Smooth muscle cell of the brain vasculature (primary cell): Measurements from ENCODE around the gene RHOG.
"Not testable (repeated sequence)": the region's sequence is repeated elsewhere in the genome, so short reads cannot be mapped to it uniquely, and the experiment has no call there.

Source experiments
- DNase-seq: peaks from one replicate; pipeline ENCODE4 v3.0.0-alpha.2; 2012; ENCODE audit warnings: low read depth, low spot score

The RHOG gene

DNA sequence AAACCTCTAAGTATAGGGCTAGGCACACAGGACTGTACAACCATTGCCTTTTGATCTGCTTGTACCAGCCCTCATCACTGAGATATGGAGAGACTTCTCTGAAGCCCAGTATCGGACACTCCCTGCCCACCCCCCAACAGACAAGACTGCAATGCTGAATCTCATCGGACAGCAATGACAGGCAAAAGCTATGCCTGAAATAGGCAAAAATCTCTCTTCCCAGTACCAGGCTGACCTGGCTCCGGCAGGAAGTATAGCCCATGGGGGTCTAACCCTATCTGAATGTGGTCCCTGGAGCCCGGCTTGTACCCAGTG is 6.5 kb downstream of the RHOG start:
- DNase-seq: no peak

DNA sequence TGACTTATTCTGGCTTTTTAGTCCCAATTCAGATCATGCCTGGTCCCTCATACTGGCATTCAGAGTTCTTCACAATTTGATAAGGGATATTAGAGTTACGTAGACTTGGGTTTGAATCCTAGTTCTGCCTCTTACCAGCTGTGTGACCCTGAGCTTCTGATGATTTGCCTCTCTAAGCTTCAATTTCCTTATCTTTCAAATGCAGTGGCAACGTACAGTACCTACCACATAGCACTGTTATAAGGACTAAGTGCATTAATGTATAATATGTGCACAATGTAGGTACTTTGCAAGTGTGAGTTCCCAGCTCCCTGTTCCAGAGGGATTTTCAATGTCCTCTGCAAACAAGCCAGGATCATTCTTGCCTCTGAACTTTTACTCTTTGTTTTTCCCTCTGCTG is 7.3 kb downstream of the RHOG start:
- DNase-seq: no peak

DNA sequence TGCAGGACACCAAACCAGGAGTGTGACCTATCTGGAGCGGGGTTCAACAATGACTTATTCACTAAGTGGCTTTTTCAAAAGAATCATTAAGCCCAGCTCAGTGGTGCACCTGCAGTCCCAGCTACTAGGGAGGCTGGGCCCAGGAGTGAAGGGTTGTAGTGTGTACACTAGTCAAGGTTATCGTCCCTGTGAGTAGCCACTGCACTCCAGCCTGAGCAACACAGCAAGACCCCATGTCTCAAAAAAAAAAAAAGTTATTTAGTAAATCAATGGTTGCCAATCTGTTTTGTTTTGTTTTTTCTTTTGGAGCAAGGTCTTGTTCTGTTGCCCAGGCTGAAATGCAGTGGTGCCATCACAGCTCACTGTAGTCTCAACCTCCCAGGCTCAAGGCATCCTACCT is 7.9 kb downstream of the RHOG start:
- no peak for DNase-seq

DNA sequence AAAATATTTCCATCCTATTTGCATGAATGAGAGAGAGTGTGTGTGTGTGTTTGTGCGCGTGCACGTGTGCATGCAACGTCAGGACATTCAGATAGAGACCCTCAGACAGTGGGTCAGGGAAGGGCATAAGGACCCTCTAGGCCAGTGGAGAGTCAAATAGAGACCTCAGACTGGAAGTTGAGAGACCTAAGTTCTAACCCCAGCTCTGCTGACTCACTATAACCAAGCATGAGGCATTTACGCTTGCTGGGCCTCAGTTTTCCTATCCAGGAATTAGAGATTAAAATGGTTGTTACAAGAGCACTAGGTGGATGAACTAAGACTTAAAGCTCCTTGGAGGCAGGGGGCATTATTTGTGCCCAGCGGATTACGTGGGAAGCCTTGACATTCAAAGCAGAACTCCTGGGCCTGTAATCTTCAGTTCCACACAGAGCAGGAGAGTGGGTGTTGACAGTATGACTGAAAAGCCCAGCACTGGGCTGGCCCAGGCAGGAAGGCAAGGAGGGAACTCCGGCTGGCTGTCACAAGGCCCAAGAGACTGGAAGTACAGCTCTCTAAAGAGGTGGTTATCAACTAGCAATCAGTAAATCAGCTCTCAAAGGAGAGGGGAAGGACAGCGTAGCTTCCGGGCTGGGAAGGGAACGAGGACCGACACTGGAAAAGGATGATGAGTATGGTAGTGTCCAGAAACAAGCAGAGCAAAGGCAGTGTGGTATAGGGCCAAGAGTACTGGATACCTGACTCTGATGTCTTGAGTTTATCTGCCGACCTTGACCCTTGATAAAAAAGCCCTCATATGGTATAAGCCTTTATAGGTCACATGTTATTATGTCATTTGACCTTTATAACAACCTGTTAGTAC is 9.2 kb downstream of the RHOG start:
- no peak for DNase-seq

DNA sequence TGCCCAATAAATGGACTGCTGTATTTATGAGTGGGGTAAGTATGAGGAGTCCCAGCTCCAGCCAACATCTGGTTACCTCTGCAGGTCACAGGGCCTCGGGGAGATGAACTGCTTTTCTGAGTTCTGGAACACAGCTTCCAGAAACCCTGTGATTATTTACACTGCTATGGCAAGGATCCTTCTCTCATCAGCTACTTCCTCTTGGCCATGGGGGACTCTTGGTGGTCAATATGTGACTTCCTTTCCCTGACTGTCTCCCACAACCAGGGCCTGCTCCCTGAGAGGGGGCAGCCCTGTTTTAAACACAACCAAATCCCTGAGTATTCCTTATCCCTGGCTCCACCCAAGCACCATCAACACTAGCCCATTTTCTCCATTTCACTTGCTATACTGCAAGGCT is 10.0 kb downstream of the RHOG start:
- no peak for DNase-seq

DNA sequence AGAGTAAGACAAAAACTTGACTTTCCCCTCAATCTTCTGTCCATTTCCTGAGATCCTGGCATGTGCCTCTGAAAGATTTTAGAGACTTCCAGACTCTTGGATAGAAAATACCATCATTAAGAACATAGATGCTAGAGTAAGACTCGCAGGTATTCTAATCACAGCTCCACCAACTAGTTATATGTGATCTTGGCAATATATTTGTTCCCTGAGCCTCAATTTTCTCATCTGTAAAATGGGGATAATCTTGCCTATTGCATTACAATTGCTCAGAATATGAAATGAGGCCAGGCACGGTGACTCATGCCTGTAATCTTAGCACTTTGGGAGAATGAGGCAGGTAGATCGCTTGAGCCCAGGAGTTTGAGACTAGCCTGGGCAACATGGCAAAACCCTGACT is 10.7 kb downstream of the RHOG start:
- DNase-seq: no peak

DNA sequence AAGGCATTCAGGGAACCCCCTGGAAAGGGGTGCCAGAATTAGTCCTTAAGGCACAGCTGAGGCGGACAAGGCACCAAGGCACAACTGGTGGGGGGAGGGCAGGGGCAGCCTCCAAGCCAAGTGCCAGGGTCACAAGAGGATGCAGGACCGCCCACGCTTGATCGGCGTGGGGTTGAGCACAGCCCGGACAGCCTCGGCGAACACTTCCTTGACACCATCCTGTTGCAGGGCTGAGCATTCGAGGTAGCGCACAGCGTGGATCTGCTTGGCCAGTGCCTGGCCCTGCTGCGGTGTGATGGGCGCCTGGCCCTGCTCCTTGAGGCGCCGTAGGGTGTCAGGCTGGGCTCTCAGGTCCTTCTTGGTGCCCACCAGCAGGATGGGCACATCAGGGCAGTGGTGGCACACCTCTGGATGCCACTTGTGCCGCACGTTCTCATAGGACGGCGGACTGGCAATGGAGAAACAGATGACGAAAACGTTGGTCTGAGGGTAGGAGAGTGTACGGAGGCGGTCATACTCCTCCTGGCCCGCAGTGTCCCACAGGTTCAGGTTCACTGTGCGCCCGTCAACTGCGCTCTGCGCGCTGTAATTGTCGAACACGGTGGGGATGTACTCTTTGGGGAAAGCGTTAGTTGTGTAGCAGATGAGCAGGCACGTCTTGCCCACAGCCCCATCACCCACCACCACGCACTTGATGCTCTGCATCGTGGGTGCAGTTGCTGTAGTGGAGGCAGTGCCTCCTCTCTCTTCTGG is 13.1 kb downstream of the RHOG start:
- DNase-seq: no peak

DNA sequence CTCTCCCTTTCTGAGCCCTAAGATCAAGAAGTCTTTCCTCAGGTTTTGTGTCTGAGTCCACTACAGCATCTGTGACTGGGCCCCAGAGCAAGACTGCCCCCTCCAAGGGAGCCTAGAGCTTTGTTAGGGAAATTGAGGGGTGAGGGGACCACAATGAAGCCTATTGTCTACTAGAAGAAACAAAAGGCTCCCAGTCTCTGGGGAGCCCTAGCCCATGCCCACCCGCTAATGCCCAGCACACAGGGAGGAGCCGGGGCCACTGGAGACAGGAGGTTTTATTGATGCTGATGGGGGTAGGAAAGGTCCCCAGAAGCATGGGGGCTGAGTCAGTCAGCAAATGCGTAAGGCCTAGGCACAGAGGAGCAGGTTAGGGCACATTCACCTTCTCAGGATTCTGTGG is 14.0 kb downstream of the RHOG start:
- DNase-seq: no peak

DNA sequence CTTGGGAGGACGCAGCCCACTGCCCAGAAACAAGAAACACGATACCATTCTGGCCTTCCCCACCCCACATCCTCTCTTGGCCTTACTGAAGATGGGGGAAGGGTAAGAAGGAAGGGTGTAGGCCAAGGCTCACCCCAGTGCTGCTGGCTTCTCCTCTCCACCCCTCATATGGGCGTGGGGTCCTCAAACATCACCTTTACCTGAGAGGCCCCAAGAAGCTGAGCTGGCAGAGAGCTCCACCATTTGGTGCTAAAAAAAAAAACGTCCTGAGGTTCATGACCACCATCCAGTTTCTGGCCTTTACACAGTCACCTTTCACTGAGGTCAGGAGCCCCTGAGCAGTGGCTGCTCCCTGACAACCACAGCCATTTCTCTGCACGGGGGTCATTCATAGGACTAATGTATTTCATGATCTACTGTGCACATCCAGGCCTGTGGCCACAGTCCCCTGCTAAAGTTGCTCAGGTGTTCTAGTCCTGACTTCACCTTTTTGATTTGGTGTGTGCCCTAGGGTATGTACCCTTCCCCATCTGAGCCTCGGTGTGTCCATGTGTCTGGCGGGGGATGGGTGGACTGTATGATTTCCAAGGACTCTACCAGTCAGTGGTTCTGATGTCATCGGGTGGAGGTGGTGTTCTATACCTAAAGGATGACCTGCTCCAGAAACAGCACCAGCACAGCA is 15.1 kb downstream of the RHOG start:
- DNase-seq: no peak

DNA sequence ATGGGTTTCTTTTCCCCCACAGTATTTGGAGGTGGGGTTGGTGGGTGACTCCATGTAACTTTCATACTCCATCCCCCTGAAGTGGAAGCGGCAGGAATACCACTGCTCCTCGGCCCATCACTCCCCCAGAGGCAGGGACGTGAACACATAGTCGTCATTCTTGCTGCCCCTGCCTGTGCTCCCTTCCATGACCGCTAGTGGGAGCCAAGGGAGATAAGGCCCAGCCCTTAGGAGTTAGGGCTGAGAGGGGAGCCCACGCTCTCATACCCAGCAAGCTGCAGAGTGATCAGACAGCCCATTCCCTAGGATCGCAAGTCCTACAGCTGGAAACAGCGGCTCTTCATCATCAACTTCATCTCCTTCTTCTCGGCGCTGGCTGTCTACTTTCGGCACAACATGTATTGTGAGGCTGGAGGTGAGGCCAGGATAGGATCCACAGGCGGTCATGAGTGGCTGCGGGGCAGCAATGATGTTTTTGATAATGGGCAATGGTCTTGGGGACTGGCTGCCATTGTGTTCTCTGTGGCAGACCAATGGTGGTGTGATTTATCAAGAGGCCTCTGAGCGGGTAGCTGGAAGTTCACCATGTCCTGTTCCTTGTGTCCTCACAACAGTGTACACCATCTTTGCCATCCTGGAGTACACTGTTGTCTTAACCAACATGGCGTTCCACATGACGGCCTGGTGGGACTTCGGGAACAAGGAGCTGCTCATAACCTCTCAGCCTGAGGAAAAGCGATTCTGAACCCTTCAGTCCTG is 15.9 kb downstream of the RHOG start:
- DNase-seq: no peak

DNA sequence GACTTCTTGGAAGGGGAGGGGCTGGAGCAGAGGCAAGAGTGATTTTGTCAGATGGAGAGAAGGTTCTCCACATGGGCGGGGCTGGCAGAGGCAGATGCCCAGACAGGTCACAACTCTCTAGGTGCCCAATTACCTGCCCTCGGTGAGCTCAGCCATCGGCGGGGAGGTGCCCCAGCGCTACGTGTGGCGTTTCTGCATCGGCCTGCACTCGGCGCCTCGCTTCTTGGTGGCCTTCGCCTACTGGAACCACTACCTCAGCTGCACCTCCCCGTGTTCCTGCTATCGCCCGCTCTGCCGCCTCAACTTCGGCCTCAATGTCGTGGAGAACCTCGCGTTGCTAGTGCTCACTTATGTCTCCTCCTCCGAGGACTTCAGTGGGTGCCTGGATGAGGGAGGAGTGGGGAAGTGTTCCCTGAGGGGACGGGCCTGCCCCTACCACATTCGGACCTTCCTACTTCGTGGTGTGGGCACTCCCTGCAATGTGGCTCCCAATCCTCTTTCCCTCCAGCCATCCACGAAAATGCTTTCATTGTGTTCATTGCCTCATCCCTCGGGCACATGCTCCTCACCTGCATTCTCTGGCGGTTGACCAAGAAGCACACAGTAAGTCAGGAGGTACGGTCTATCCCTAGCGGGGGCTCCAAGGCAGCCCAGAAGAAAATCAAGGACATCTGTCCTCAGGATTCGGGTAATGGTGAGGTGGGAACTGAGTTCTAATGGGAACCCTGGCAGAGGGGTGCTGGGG is 16.8 kb downstream of the RHOG start:
- no peak for DNase-seq

DNA sequence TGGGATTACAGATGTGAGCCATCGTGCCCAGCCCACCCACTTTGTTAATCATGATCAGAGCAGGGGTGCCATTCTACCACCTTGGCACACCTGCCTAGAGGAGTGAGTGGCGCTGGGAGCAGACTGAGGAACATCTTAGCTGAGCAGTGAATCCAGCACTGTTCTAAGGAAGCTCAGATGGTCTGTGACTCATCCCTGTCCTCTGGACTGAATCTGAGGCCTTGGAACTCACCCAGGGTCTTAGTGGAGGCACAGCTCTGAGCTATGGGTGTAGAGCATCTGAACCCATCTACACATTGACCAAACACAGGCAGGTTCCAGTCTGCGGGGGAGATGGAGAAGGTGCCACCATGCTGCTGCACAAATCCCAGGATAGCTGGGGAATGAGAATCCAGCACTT is 17.5 kb downstream of the RHOG start:
- DNase-seq: no peak

DNA sequence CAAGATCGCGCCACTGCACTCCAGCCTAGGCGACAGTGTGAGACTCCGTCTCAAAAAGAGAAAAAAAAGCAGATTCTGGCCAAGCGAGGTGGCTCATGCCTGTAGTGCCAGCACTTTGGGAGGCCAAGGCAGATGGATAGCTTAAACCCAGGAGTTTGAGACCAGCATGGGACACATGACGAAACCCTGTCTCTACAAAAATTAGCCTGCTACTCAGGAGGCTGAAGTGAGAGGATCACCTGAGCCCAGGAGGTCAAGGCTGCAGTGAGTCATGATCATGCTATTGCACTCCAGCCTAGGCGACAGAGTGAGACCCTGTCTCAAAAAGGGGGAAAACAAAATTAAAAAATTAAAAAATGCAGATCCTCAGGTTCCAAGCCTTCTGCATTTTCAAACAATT is 18.4 kb downstream of the RHOG start:
- no peak for DNase-seq

DNA sequence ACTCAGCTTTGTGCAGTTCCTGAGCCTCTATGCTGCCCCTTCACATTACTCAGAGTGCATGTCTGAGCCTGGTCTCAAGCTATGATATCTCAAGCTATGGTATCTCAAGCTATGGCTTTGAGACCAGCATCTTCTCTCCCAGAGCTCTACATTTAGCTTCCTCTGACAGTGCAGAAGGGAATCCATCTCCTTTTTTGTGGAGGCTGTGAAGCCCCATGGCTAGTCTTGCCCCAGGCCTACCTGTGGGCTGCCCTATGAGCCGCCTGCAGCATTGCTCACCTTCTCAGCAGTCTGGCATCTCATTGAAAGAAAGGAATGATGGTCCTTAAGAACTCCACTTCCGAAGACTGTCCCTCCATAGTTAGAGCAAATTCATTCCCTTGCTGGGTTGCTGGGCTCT is 19.8 kb downstream of the RHOG start:
- DNase-seq: no peak

DNA sequence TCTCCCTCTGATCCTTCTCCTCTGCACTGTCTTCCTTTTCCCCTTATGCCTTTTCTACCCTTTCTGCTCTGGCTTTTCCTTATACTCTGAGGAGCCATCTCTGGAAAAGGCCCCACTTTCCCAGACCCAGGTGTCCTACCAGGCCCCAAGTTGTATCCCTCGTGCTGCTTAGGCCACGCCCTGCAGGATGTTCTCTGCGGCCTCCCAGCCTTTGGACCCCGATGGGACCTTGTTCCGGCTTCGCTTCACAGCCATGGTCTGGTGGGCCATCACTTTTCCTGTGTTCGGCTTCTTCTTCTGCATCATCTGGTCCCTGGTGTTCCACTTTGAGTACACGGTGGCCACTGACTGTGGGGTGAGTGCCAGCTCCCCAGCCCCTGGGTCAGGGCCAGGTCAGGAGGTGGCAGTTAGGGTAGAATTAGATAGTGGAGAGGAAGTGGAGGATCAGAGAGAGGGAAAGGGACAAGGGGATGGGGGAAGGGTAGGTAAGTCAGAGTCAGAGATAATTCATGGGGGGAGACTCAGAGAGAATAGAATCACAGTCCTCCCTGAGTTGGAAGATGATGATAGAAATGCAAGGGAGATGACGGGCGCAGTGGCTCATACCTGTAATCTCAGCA is 23.5 kb downstream of the RHOG start:
- no peak for DNase-seq

DNA sequence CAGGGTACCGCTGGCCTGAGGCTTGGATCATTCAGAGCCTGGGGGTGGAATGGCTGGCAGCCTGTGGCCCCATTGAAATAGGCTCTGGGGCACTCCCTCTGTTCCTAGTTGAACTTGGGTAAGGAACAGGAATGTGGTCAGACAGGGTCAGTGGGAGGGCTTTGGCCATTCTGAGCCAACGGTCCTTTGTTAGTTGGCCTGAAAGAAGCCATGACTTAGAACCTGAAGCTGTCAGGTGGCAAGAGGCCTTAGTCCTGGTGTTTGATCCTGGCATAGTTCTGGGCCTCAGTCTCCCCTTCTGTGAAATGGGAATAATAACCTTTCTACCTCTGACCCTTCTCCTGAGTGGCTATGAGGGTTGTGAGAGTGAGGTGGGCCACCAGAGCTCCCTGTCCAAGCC is 24.1 kb downstream of the RHOG start:
- DNase-seq: no peak

DNA sequence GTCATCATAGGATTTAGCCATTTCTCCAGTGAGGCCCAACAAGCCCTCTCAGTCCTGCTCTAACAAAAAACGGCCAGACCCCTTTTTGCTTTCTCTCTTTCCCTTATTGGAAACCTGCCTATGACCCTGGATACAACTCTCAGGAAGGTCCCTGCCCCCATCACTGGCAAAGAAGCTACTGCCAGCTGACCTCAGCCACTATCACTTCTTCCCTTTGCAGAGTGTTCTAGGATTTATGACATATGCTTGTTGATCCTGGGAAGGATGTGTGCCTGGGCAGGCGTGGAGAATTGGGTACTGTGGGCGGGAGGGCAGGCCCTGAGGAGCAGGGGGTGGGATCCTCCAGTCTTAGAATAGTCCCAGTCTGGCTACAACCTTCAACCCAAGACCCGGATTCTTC is 24.9 kb downstream of the RHOG start:
- DNase-seq: no peak

DNA sequence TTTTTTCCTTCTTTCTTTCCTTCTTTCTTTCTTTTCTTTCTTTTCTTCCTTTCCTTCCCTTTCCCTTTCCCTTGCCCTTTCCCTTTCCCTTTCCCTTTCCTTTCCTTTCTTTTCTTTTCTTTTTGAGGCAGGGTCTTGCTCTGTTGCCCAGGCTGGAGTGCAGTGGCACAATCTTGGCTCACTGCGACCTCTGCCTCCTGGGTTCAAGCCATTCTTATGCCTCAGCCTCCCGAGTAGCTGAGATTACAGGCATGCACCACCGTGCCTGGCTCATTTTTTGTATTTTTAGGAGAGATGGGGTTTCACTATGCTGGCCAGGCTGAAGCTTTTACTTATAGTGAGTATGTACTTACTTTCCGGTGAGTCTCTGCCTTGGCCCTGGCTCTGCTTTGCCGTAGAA is 25.9 kb downstream of the RHOG start:
- DNase-seq: not testable (repeated sequence)

DNA sequence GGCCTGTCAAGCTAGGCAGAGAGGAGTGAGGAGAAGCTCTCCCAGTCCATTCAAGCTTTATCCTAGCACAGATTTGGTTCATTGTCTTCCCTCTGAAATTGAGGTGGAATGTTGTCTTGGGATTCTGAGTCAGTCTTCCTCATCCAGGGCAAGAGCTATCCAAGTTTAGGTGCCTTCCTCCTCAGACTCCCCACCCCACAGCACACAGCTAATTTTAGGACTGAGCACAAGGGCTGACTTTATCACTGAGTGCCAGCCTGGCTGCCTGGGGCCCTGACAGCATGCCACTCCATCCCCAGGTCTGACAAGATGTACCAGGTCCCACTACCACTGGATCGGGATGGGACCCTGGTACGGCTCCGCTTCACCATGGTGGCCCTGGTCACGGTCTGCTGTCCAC is 29.8 kb downstream of the RHOG start:
- DNase-seq: no peak

DNA sequence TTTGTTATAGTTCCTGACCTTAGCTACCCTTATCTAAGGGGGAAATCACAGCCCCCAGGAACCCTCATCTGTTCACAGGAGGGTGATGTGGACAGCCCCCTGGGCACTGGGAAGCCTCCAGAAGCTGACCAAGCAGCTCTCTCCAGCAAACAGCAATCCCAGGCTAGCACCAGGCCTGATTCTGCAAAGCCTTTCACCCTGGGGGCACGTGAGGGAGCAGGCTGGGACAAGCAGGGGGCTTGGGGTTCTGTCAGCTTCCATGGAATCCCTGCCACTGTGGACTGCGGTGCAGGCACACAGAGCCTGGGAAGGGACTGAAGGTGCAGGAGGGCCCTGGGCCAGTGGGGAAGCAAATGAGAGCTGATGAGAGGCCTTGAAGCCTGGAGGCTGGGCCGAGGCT is 30.3 kb downstream of the RHOG start:
- no peak for DNase-seq

DNA sequence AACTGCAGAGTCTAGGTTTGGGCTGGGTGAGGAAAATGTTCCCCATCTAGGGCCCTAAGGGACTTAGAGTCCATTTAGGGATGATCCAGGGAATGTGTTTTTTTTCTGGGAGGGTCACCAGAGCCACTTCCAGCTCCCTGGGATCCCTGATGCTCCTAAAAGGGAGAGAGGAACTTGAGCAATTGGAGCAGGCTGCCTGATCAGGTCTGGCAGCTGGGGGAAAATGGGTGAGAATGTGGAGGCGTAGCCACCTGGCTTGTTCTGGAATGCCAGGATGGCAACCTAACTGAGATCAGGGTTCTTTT is 31.2 kb downstream of the RHOG start:
- no peak for DNase-seq
